DOHH2 (cell line): ENCODE measurements around the gene EME2.

Experiments used
- H3F3A ChIP-seq: fragments of 200-600 bp; sonication (generic), shearing (Covaris generic); 2 replicates; pipeline ENCODE4 v1.6.0; 2016; ENCODE audit warnings: antibody characterized with exemption, mild to moderate bottlenecking; ENCODE audit not compliant: control insufficient read depth, insufficient read depth
- H3K27ac ChIP-seq: fragments of 200-600 bp; sonication (generic); 2 replicates; pipeline ENCODE4 v1.5.1; 2014; ENCODE audit warnings: low read depth, mild to moderate bottlenecking, low read length, moderate library complexity
- H3K27me3 ChIP-seq: fragments of 200-600 bp; sonication (generic); 2 replicates; pipeline ENCODE4 v1.6.1; 2014; ENCODE audit warnings: mild to moderate bottlenecking, low read length, mixed read lengths; ENCODE audit not compliant: control insufficient read depth
- H3K36me3 ChIP-seq: fragments of 200-600 bp; sonication (generic); 2 replicates; pipeline ENCODE4 v1.6.1; 2014; ENCODE audit warnings: mild to moderate bottlenecking, low read length, moderate library complexity, mixed read lengths; ENCODE audit not compliant: control insufficient read depth
- H3K4me1 ChIP-seq: fragments of 200-600 bp; sonication (generic); 2 replicates; pipeline ENCODE4 v1.6.1; 2014; ENCODE audit warnings: mild to moderate bottlenecking, low read length, mixed read lengths; ENCODE audit not compliant: control insufficient read depth
- H3K4me2 ChIP-seq: fragments of 200-600 bp; sonication (generic); 2 replicates; pipeline ENCODE4 v1.6.0; 2014; ENCODE audit warnings: mild to moderate bottlenecking, low read length, moderate library complexity
- H3K4me3 ChIP-seq: fragments of 200-600 bp; sonication (generic); 2 replicates; pipeline ENCODE4 v1.5.1; 2014; ENCODE audit warnings: mild to moderate bottlenecking, low read length, mixed read lengths
- H3K79me2 ChIP-seq: fragments of 200-600 bp; sonication (generic); 2 replicates; pipeline ENCODE4 v1.6.1; 2014; ENCODE audit warnings: mild to moderate bottlenecking, low read length, mixed read lengths; ENCODE audit not compliant: control insufficient read depth
- H3K9me2 ChIP-seq: fragments of 200-600 bp; sonication (generic); replicated peaks from 2 replicates; pipeline ENCODE4 v1.6.1; 2014; ENCODE audit warnings: mild to moderate bottlenecking, low read length, mixed read lengths; ENCODE audit not compliant: control insufficient read depth
- H3K9me3 ChIP-seq: fragments of 200-600 bp; sonication (generic); 2 replicates; pipeline ENCODE4 v1.6.1; 2014; ENCODE audit warnings: antibody characterized with exemption, low read length, mixed read lengths; ENCODE audit not compliant: control insufficient read depth, insufficient read depth
- H4K20me1 ChIP-seq: fragments of 200-600 bp; sonication (generic); 2 replicates; pipeline ENCODE4 v1.6.0; 2014; ENCODE audit warnings: low read depth, mild to moderate bottlenecking, antibody characterized with exemption, low read length, moderate library complexity; ENCODE audit not compliant: control insufficient read depth, insufficient read depth
- EZH2phosphoT487 ChIP-seq: fragments of 200-600 bp; sonication (generic); IDR thresholded peaks from 2 replicates; pipeline ENCODE4 v1.6.1; 2017; ENCODE audit warnings: borderline replicate concordance, mild to moderate bottlenecking, antibody characterized with exemption, low read length, moderate library complexity, mixed read lengths
- TF ChIP-seq, protein P1 (sequence below): fragments of 200-600 bp; sonication (generic); IDR thresholded peaks from one replicate; pipeline ENCODE4 v1.5.1; 2014; ENCODE audit warnings: antibody characterized with exemption, mild to moderate bottlenecking, low read depth, low read length; ENCODE audit not compliant: poor library complexity, severe bottlenecking

The EME2 gene

GRCh38 chr16:1729445-1729844 lies 43.2 kb upstream of the EME2 start:
- no peaks in the 10 kb centered on the region for H3K27me3 ChIP-seq
- no peak for TF ChIP-seq EZH2phosphoT487
- TF ChIP-seq, protein P1, sequence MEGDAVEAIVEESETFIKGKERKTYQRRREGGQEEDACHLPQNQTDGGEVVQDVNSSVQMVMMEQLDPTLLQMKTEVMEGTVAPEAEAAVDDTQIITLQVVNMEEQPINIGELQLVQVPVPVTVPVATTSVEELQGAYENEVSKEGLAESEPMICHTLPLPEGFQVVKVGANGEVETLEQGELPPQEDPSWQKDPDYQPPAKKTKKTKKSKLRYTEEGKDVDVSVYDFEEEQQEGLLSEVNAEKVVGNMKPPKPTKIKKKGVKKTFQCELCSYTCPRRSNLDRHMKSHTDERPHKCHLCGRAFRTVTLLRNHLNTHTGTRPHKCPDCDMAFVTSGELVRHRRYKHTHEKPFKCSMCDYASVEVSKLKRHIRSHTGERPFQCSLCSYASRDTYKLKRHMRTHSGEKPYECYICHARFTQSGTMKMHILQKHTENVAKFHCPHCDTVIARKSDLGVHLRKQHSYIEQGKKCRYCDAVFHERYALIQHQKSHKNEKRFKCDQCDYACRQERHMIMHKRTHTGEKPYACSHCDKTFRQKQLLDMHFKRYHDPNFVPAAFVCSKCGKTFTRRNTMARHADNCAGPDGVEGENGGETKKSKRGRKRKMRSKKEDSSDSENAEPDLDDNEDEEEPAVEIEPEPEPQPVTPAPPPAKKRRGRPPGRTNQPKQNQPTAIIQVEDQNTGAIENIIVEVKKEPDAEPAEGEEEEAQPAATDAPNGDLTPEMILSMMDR, result no peak
- H3K4me3 ChIP-seq, result no peak overlapping the region

GRCh38 chr16:1731073-1731472 lies 41.5 kb upstream of the EME2 start:
- TF ChIP-seq EZH2phosphoT487, result no peak
- TF ChIP-seq, protein P1, result no peak
- H3K4me2 ChIP-seq, result no peak overlapping the region
- peaks cover 3% of the 10 kb centered on the region for H3K4me1 ChIP-seq
- H4K20me1 ChIP-seq, result no peaks in the 10 kb centered on the region
- no peak overlapping the region for H3K4me3 ChIP-seq
- H3K27me3 ChIP-seq, result no peaks in the 10 kb centered on the region
- peaks cover 30% of the 10 kb centered on the region for H3K9me3 ChIP-seq
- H3F3A ChIP-seq, result peaks cover 17% of the 10 kb centered on the region
- H3K9me2 ChIP-seq, result no peaks in the 10 kb centered on the region
- peaks cover 84% of the 10 kb centered on the region for H3K36me3 ChIP-seq
- peaks cover 37% of the 10 kb centered on the region for H3K79me2 ChIP-seq
- no peak overlapping the region for H3K27ac ChIP-seq

More at GRCh38 chr16:1729445-1729844, 43.2 kb upstream of the EME2 start:
- no peaks in the 10 kb centered on the region for H4K20me1 ChIP-seq
- H3K36me3 ChIP-seq, result peaks cover 79% of the 10 kb centered on the region
- peaks cover under 1% of the 10 kb centered on the region for H3F3A ChIP-seq
- H3K4me1 ChIP-seq, result peaks cover 19% of the 10 kb centered on the region
- no peak overlapping the region for H3K27ac ChIP-seq
- peaks cover 47% of the 10 kb centered on the region for H3K79me2 ChIP-seq
- H3K4me2 ChIP-seq, result no peak overlapping the region
- H3K9me2 ChIP-seq, result no peaks in the 10 kb centered on the region
- peaks cover 14% of the 10 kb centered on the region; the same call in 1 of the 2 replicates for H3K9me3 ChIP-seq

GRCh38 chr16:1731603-1732002 lies 41.0 kb upstream of the EME2 start:
- H3K4me1 ChIP-seq, result no peaks in the 10 kb centered on the region
- no peak for TF ChIP-seq EZH2phosphoT487
- TF ChIP-seq, protein P1, result no peak
- peaks cover 32% of the 10 kb centered on the region for H3K79me2 ChIP-seq
- no peak overlapping the region for H3K4me2 ChIP-seq
- H3K27me3 ChIP-seq, result no peaks in the 10 kb centered on the region
- H3K9me2 ChIP-seq, result no peaks in the 10 kb centered on the region
- H3K9me3 ChIP-seq, result peaks cover 35% of the 10 kb centered on the region
- peaks cover 79% of the 10 kb centered on the region for H3K36me3 ChIP-seq
- H4K20me1 ChIP-seq, result no peaks in the 10 kb centered on the region
- H3F3A ChIP-seq, result peaks cover 19% of the 10 kb centered on the region
- no peak overlapping the region for H3K4me3 ChIP-seq
- H3K27ac ChIP-seq, result no peak overlapping the region
